ENCODE data around the gene PARP2. TPM values are rescaled to one million over a fixed set of nuclear protein-coding genes. Genes with fewer than 3 reads are reported as not detected.

PARP2 gene
- total RNA-seq, 4 donors from 2014 or later = 4.4 to 96.5 (median 9.1) TPM

DNA sequence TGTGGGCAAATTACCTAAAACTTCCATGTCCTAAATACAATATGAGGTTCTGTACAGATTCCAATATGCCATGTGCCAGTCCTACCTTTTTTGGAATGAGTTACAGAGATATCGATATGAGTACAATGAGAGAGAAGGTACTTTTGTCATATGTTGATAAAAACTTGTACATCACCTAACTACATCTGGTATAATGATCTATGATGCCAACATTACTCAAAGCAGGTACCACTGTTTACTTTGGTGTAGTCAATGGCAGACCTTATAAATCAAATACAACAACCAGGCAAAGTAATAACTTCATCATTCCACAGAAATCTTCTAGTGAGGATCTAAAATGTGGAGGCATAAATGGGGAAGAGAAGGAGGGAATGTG is 57.1 kb downstream of the PARP2 start:
- H3K36me3 ChIP-seq = peaks cover 0 to 80% (median 32%) of the 10 kb centered on the region in 4 donors
- intact Hi-C loops (cut with DNase I; ENCODE audit: low total_unique reads) = no loop called here
- no peak for DNase-seq

GRCh38 chr14:20400965-20401593 is 57.6 kb downstream of the PARP2 start:
- Histone ChIP-seq H3K36me3 (peaks cover 1 to 80% (median 33%) of the 10 kb centered on the region in 4 donors), H3K27me3 (no peaks in the 10 kb centered on the region), H3K4me1 (no peaks in the 10 kb centered on the region), H3K27ac (peak overlapping the region in 1 of 4 donors; percentile 30), H3K9me3 (no peaks in the 10 kb centered on the region), H3K4me3 (no peak overlapping the region)
- WGBS, 2 donors (ENCODE audit: low coverage in 1 of 2) = 83 to 92% methylated on average over 3 to 10 of the region's 10 CpGs
- intact Hi-C loops (cut with DNase I; ENCODE audit: low total_unique reads) (no loop called here), in situ Hi-C loops (cut with MboI; ENCODE audit: low pct_ligation_motif_present in 1 of 4, low pct_unique_long_range_greater_than_20kb in 1 of 4, low sequenced_read_pairs in 3 of 4) (loop anchor here in 1 of 4 donors (25.0 kb wide), 1 partner anchor 211 kb away; no protein-coding TSS in a partner anchor)
- TF ChIP-seq, protein P1, sequence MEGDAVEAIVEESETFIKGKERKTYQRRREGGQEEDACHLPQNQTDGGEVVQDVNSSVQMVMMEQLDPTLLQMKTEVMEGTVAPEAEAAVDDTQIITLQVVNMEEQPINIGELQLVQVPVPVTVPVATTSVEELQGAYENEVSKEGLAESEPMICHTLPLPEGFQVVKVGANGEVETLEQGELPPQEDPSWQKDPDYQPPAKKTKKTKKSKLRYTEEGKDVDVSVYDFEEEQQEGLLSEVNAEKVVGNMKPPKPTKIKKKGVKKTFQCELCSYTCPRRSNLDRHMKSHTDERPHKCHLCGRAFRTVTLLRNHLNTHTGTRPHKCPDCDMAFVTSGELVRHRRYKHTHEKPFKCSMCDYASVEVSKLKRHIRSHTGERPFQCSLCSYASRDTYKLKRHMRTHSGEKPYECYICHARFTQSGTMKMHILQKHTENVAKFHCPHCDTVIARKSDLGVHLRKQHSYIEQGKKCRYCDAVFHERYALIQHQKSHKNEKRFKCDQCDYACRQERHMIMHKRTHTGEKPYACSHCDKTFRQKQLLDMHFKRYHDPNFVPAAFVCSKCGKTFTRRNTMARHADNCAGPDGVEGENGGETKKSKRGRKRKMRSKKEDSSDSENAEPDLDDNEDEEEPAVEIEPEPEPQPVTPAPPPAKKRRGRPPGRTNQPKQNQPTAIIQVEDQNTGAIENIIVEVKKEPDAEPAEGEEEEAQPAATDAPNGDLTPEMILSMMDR (IDR thresholded peaks at IDR 0.05) = no peak
- peak in 1 of 3 donors; percentile 13 for TF ChIP-seq POLR2AphosphoS5 (IDR thresholded peaks at IDR 0.05)
- no peak for TF ChIP-seq EP300 (IDR thresholded peaks at IDR 0.05; ENCODE audit: low read depth)
- TF ChIP-seq POLR2A (IDR thresholded peaks at IDR 0.05) = no peak
- DNase-seq = no peak

More for the DNA sequence above, 57.1 kb downstream of the PARP2 start:
- in situ Hi-C loops (cut with MboI; ENCODE audit: low pct_ligation_motif_present in 1 of 4, low pct_unique_long_range_greater_than_20kb in 1 of 4, low sequenced_read_pairs in 3 of 4) = loop anchor here in 1 of 4 donors (25.0 kb wide), 1 partner anchor 212 kb away; no protein-coding TSS in a partner anchor
- TF ChIP-seq, protein P1 (IDR thresholded peaks at IDR 0.05) = no peak
- no peak for TF ChIP-seq POLR2AphosphoS5 (IDR thresholded peaks at IDR 0.05)
- no peak for TF ChIP-seq EP300 (IDR thresholded peaks at IDR 0.05; ENCODE audit: low read depth)
- Histone ChIP-seq H3K27me3 (no peaks in the 10 kb centered on the region), H3K4me3 (no peak overlapping the region), H3K27ac (peak overlapping the region in 1 of 4 donors; percentile 30), H3K9me3 (no peaks in the 10 kb centered on the region), H3K4me1 (no peaks in the 10 kb centered on the region)
- WGBS, 2 donors (ENCODE audit: low coverage in 1 of 2) = 97 to 100% methylated on average over 1 of the region's 1 CpG

- TF ChIP-seq, protein P1 (IDR thresholded peaks at IDR 0.05) = no peak
- TF ChIP-seq EP300 (IDR thresholded peaks at IDR 0.05; ENCODE audit: low read depth) (no peak), POLR2A (IDR thresholded peaks at IDR 0.05) (no peak), POLR2AphosphoS5 (IDR thresholded peaks at IDR 0.05) (no peak)
- Histone ChIP-seq H3K27me3 (no peaks in the 10 kb centered on the region), H3K27ac (no peak overlapping the region), H3K4me1 (no peaks in the 10 kb centered on the region), H3K36me3 (peaks cover 1 to 75% (median 37%) of the 10 kb centered on the region in 4 donors), H3K9me3 (no peaks in the 10 kb centered on the region), H3K4me3 (no peak overlapping the region)
- no peak for DNase-seq
- in situ Hi-C loops (cut with MboI; ENCODE audit: low pct_ligation_motif_present in 1 of 4, low pct_unique_long_range_greater_than_20kb in 1 of 4, low sequenced_read_pairs in 3 of 4) = loop anchor here in 1 of 4 donors (25.0 kb wide), 1 partner anchor 209 kb away; no protein-coding TSS in a partner anchor
- intact Hi-C loops (cut with DNase I; ENCODE audit: low total_unique reads) = no loop called here
- WGBS, 2 donors (ENCODE audit: low coverage in 1 of 2) = 84 to 94% methylated on average over 8 to 10 of the region's 11 CpGs
Measured at GRCh38 chr14:20403521-20403920, 60.1 kb downstream of the PARP2 start.

Small RNA genes lying within 50 kb of the gene (small RNA-seq; reads per million reads assigned to genes)
- gene SNORA79B (0 reads per million in 4 donors), gene SNORD126 (194 to 666 (median 263) reads per million in 4 donors)

Other genes with a start within 250 kb of the PARP2 start
- not detected for gene OR4K17, start 232.9 kb upstream of the PARP2 start, total RNA-seq
- gene OR4N5, start 204.8 kb upstream of the PARP2 start, total RNA-seq = not detected
- not detected for gene OR11G2, start 152.7 kb upstream of the PARP2 start, total RNA-seq
- not detected for gene OR11H6, start 119.9 kb upstream of the PARP2 start, total RNA-seq
- gene OR11H7, start 114.7 kb upstream of the PARP2 start, total RNA-seq = not detected
- gene OR11H4, start 104.3 kb upstream of the PARP2 start, total RNA-seq = not detected
- 10 to 100 TPM in 2 of 4 donors, 1 to 10 TPM in 2; 5.6 to 14.9 (median 9.7) TPM for gene TTC5, start 37.7 kb upstream of the PARP2 start, total RNA-seq
- gene CCNB1IP1, start 10.4 kb upstream of the PARP2 start, total RNA-seq = 10 to 100 TPM; 11.9 to 38.3 (median 23.9) TPM
- 100 to 1,000 TPM in 1 of 4 donors, 10 to 100 TPM in 3; 72.2 to 216 (median 79.9) TPM for gene TEP1, start 69.9 kb downstream of the PARP2 start, total RNA-seq
- under 1 TPM in 2 of 4 donors, not detected in 2; 0.16 to 0.27 TPM for gene KLHL33, start 92.5 kb downstream of the PARP2 start, total RNA-seq
- 100 to 1,000 TPM in 1 of 4 donors, 10 to 100 TPM in 3; 26.7 to 146 (median 64.7) TPM for gene OSGEP, start 111.2 kb downstream of the PARP2 start, total RNA-seq
- gene APEX1, start 111.6 kb downstream of the PARP2 start, total RNA-seq = 100 to 1,000 TPM; 108 to 120 (median 111) TPM
- gene PIP4P1, start 117.8 kb downstream of the PARP2 start, total RNA-seq = 10 to 100 TPM; 18.7 to 49.4 (median 31.1) TPM
- gene PNP, start 125.8 kb downstream of the PARP2 start, total RNA-seq = 10 to 100 TPM; 18.9 to 62.1 (median 32.7) TPM
- gene RNASE10, start 161.9 kb downstream of the PARP2 start, total RNA-seq = not detected
- not detected for gene RNASE9, start 217.4 kb downstream of the PARP2 start, total RNA-seq
- gene RNASE11, start 244.4 kb downstream of the PARP2 start, total RNA-seq = not detected
- gene RNASE12, start 247.7 kb downstream of the PARP2 start, total RNA-seq = not detected

All from transverse colon (tissue), 4 donors.